GM12873 (cell line): ENCODE measurements around the gene MEGF11.

Experiments
- TF ChIP-seq, protein P1 (sequence below): IDR thresholded peaks from 2 replicates; pipeline ENCODE4 v1.5.1; 2012; ENCODE audit warnings: low read depth, mild to moderate bottlenecking, moderate library complexity, low read length, control low read depth; ENCODE audit not compliant: insufficient read depth; ENCODE audit errors: missing control alignments

The MEGF11 gene

GRCh38 chr15:66080717-66081398 lies 172.7 kb downstream of the MEGF11 start:
- TF ChIP-seq, protein P1, sequence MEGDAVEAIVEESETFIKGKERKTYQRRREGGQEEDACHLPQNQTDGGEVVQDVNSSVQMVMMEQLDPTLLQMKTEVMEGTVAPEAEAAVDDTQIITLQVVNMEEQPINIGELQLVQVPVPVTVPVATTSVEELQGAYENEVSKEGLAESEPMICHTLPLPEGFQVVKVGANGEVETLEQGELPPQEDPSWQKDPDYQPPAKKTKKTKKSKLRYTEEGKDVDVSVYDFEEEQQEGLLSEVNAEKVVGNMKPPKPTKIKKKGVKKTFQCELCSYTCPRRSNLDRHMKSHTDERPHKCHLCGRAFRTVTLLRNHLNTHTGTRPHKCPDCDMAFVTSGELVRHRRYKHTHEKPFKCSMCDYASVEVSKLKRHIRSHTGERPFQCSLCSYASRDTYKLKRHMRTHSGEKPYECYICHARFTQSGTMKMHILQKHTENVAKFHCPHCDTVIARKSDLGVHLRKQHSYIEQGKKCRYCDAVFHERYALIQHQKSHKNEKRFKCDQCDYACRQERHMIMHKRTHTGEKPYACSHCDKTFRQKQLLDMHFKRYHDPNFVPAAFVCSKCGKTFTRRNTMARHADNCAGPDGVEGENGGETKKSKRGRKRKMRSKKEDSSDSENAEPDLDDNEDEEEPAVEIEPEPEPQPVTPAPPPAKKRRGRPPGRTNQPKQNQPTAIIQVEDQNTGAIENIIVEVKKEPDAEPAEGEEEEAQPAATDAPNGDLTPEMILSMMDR = peak; percentile 11

- TF ChIP-seq, protein P1 = no peak
Measured at GRCh38 chr15:66078929-66079275, 174.6 kb downstream of the MEGF11 start.

DNA sequence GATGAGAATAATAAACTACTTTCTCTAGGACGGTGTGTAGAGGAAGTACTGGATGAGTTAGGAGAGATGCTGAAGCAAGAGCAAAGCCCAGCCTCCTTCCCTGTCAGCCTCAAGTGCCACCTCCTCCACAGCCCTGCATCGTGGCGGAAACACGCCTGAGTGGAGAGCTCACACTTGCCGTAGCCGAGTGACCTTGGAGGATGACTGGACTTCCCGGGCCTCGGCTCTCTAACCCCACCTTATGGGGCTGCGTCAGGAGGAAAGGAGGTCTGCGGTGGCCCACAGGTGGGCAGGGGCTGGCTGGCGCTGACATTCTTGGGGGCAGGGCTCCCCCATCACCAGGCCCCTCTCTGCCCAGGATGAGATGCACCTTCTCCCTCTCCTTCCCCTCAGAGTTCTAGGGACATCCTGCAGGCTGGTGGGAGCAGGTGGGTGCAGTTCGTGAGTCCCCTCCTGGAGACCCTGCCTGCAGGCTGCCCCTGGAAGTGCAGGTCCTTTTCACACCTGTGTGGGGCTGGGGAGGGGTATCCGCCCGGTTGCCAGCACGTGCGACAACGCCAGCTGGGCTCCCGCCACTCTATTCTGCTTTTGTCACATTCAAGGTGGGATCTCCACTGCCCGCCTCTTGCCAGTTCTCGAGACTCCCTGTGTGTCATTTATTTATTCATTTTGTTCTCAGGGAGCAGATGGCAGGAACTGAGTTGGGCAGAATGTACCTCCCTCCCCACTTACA lies 175.2 kb downstream of the MEGF11 start:
- TF ChIP-seq, protein P1 = no peak

GRCh38 chr15:66077320-66077663 lies 176.3 kb downstream of the MEGF11 start:
- TF ChIP-seq, protein P1 = no peak

DNA sequence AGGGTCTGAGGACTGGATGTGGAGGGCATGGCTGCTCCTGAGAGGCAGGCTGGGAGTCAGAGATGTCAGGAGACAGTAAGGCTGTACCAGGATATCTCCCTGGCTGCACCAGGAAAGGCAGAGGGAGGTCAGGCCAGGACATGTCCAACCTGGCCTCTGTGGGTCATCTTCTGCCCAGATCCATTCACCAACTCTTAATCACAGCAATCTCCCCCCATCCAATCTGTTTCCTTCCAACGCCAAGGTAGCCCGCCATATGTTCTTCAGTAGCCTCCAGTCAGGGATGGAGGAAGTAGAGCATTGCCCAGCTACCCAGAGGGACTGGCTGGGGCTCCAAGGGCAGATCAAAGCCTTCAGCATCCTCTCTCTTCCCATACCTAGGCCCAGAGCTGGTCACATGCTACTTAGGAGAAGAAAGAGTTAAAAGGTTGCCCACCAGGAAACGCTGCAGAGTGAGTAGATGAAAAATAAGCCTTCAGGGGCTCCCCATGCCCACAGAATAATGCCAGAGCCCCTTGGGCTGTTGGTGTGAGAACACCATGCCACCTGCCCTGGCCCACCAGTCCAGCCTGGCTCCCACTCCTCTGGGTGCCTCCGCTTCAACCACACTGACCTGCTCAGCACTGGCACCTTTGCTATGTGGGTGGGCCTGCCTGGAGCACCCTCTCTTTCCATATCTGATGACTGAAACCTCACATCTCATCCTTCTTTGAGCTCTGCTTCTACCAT lies 176.8 kb downstream of the MEGF11 start:
- TF ChIP-seq, protein P1 = no peak

DNA sequence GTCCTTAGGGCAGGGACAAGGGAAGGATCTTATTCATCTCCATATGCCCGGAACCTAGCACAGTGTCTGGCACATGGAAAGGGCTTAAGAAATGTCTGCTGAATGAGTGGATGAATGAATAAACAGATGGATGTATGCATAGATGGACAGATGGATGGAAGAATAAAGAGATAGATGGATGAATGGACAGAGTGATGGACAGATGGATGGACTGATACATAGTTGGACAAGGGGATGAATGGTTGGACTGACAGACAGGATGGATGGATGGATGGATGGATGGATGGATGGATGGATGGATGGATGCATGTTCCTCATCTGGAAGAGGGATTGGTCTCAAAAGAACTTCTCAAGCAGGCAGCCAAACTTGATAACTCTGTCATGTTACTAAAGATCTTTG lies 177.6 kb downstream of the MEGF11 start:
- TF ChIP-seq, protein P1 = no peak
